OCI-LY3 (cell line): ENCODE measurements around the gene SNX10.

Experiments
- H2AFZ ChIP-seq: fragments of 200-600, 300-600 bp; shearing (Covaris generic); 2 replicates; pipeline ENCODE4 v1.6.0; 2014; ENCODE audit warnings: antibody characterized with exemption, low read depth, low read length
- H3K27ac ChIP-seq: fragments of 200-600, 300-600 bp; sonication (generic); 2 replicates; pipeline ENCODE4 v1.5.1; 2014; ENCODE audit warnings: mild to moderate bottlenecking, low read length, moderate library complexity, mixed read lengths
- H3K27me3 ChIP-seq: fragments of 200-600, 300-600 bp; sonication (generic); 2 replicates; pipeline ENCODE4 v1.6.1; 2014; ENCODE audit warnings: low read depth, low read length, mixed read lengths
- H3K36me3 ChIP-seq: fragments of 200-600, 300-600 bp; sonication (generic); replicated peaks from 2 replicates; pipeline ENCODE3; 2014; ENCODE audit warnings: low read depth, low read length, mixed read lengths
- H3K4me1 ChIP-seq: fragments of 300-600, 200-600 bp; sonication (generic); 2 replicates; pipeline ENCODE4 v1.6.1; 2014; ENCODE audit warnings: low read length, mixed read lengths
- H3K4me2 ChIP-seq: fragments of 200-600, 300-600 bp; sonication (generic); 2 replicates; pipeline ENCODE4 v1.6.1; 2014; ENCODE audit warnings: low read length, mixed read lengths
- H3K4me3 ChIP-seq: fragments of 300-600, 200-600 bp; sonication (generic); 2 replicates; pipeline ENCODE4 v1.5.1; 2014; ENCODE audit warnings: antibody characterized with exemption, mild to moderate bottlenecking, low read length, moderate library complexity
- H3K79me2 ChIP-seq: fragments of 300-600, 200-600 bp; shearing (Covaris generic); 2 replicates; pipeline ENCODE4 v1.6.1; 2014; ENCODE audit warnings: mild to moderate bottlenecking, low read length, mixed read lengths
- H3K9ac ChIP-seq: fragments of 300-600, 200-600 bp; shearing (Covaris generic); 2 replicates; pipeline ENCODE4 v1.6.0; 2014; ENCODE audit warnings: mild to moderate bottlenecking, low read length, moderate library complexity
- H3K9me3 ChIP-seq: fragments of 200-600, 300-600 bp; shearing (Covaris generic); 2 replicates; pipeline ENCODE4 v1.6.1; 2014; ENCODE audit warnings: low read length, mixed read lengths; ENCODE audit not compliant: insufficient read depth
- H4K20me1 ChIP-seq: fragments of 200-600, 300-600 bp; sonication (generic); 2 replicates; pipeline ENCODE4 v1.6.1; 2016; ENCODE audit warnings: low read length, mixed read lengths; ENCODE audit not compliant: insufficient read depth
- EZH2phosphoT487 ChIP-seq: fragments of 200-600 bp; shearing (Covaris generic); IDR thresholded peaks from 2 replicates; pipeline ENCODE4 v1.6.1; 2018; ENCODE audit warnings: antibody characterized with exemption, mixed run types, low read depth
- TF ChIP-seq, protein P1 (sequence below): fragments of 200-600, 300-600 bp; sonication (generic); IDR thresholded peaks from 2 replicates; pipeline ENCODE4 v1.5.1; 2014; ENCODE audit warnings: antibody characterized with exemption, low read length, low read depth

Gene SNX10

DNA sequence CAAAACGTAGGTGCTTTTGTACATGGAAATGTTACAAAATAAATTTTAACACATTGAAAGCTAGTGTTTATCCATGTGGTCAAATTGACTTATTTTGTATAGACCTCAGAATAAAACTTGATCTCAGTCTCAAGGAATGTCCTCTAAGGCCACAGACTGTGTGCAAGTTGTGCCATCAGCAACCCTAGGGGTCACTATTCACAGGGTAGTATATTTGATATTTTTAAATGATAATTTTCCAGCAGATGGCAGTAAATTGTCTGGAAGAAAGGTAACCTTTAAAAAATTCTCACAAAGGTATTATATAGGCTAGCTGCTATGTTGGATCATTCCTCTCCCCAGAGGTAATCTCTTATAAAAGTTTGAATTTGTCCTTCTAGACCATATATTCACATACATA lies 12.9 kb upstream of the SNX10 start:
- no peak overlapping the region for H2AFZ ChIP-seq
- no peaks in the 10 kb centered on the region for H3K79me2 ChIP-seq
- H3K9ac ChIP-seq = no peak overlapping the region
- no peaks in the 10 kb centered on the region for H3K27me3 ChIP-seq
- no peak overlapping the region for H3K4me3 ChIP-seq
- H3K4me1 ChIP-seq = peaks cover 19% of the 10 kb centered on the region
- no peak overlapping the region for H3K4me2 ChIP-seq
- H3K36me3 ChIP-seq = no peaks in the 10 kb centered on the region
- no peaks in the 10 kb centered on the region for H4K20me1 ChIP-seq
- no peak overlapping the region for H3K27ac ChIP-seq
- no peaks in the 10 kb centered on the region for H3K9me3 ChIP-seq
- no peak for TF ChIP-seq EZH2phosphoT487
- TF ChIP-seq, protein P1, sequence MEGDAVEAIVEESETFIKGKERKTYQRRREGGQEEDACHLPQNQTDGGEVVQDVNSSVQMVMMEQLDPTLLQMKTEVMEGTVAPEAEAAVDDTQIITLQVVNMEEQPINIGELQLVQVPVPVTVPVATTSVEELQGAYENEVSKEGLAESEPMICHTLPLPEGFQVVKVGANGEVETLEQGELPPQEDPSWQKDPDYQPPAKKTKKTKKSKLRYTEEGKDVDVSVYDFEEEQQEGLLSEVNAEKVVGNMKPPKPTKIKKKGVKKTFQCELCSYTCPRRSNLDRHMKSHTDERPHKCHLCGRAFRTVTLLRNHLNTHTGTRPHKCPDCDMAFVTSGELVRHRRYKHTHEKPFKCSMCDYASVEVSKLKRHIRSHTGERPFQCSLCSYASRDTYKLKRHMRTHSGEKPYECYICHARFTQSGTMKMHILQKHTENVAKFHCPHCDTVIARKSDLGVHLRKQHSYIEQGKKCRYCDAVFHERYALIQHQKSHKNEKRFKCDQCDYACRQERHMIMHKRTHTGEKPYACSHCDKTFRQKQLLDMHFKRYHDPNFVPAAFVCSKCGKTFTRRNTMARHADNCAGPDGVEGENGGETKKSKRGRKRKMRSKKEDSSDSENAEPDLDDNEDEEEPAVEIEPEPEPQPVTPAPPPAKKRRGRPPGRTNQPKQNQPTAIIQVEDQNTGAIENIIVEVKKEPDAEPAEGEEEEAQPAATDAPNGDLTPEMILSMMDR = peak; percentile 58

DNA sequence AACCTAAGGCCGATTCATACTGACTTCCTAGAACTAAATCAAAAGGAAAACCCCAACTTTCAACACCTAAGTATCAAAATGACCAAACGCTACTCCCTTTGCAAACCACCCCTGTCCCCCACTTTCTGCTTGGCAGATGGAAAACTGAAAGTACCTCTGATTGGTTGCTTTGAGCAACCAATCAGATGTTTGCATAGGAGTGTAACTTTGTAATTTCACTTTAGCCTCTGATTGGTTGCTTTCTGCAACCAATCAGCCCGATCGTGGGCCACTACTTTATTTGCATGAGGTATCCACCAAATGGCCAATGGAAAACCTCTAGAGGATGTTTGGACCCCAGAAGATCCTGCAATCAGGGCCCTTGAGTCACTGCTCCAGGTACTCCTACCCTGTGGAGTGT lies 12.3 kb upstream of the SNX10 start:
- Histone ChIP-seq H2AFZ (0 out of 2 replicates have a peak overlapping the region, but pooled peaks have one; percentile 39), H3K9ac (no peak overlapping the region), H3K27ac (no peak overlapping the region), H3K4me2 (peak overlapping the region; percentile 26), H3K27me3 (no peaks in the 10 kb centered on the region), H3K4me3 (0 out of 2 replicates have a peak overlapping the region, but pooled peaks have one; percentile 13), H3K79me2 (no peaks in the 10 kb centered on the region), H3K9me3 (no peaks in the 10 kb centered on the region), H3K36me3 (no peaks in the 10 kb centered on the region), H4K20me1 (no peaks in the 10 kb centered on the region), H3K4me1 (peaks cover 19% of the 10 kb centered on the region)
- TF ChIP-seq EZH2phosphoT487 = no peak
- TF ChIP-seq, protein P1 = no peak

DNA sequence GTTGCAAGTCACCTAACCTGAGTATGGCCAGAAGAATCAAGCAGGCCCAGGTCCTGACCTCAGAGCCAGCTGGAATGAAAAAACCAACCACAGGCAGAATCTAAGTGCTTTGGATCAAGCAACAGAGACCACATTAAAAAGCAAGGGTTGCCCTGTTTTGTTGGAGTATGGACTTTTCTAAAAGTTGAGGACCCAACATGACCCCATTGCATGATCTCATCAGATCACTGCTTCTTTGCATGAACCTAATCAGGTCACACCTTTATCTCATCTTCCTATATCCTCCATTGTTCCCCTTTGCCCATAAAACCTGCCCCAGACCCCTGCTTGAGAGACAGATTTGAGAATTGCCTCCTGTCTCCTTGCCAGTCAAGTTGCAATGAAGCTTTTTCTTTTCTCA lies 11.6 kb upstream of the SNX10 start:
- no peaks in the 10 kb centered on the region for H3K27me3 ChIP-seq
- H3K79me2 ChIP-seq = no peaks in the 10 kb centered on the region
- H3K4me2 ChIP-seq = no peak overlapping the region
- H2AFZ ChIP-seq = no peak overlapping the region
- H3K36me3 ChIP-seq = no peaks in the 10 kb centered on the region
- no peak overlapping the region for H3K4me3 ChIP-seq
- TF ChIP-seq, protein P1 = no peak
- no peak for TF ChIP-seq EZH2phosphoT487
- no peaks in the 10 kb centered on the region for H3K9me3 ChIP-seq
- no peak overlapping the region; the same call in 1 of the 2 replicates for H3K27ac ChIP-seq
- peaks cover 19% of the 10 kb centered on the region for H3K4me1 ChIP-seq
- H4K20me1 ChIP-seq = no peaks in the 10 kb centered on the region
- no peak overlapping the region for H3K9ac ChIP-seq

DNA sequence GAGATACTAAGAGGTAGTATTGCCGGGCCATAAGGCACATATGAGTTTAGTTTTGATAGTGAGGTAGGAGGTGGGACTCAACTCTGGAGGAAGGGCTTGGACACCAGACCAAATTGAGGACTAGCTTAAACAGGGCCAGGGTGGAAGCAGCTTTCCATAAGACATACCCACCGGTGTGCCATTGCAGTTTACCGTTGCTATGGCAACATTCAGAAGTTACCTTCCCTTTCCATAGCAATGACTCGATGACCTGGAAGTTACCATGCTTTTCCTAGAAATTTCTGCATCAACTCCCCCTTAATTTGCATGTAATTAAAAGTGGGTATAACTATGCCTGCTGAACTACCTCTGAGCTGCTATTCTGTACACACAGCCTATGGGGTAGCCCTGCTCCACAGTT lies 10.9 kb upstream of the SNX10 start:
- H3K9ac ChIP-seq = no peak overlapping the region
- no peaks in the 10 kb centered on the region for H3K9me3 ChIP-seq
- no peaks in the 10 kb centered on the region for H3K36me3 ChIP-seq
- H3K79me2 ChIP-seq = no peaks in the 10 kb centered on the region
- H4K20me1 ChIP-seq = no peaks in the 10 kb centered on the region
- H2AFZ ChIP-seq = no peak overlapping the region
- no peak overlapping the region for H3K27ac ChIP-seq
- H3K4me2 ChIP-seq = no peak overlapping the region
- no peaks in the 10 kb centered on the region for H3K27me3 ChIP-seq
- H3K4me1 ChIP-seq = peaks cover 19% of the 10 kb centered on the region
- H3K4me3 ChIP-seq = no peak overlapping the region
- TF ChIP-seq, protein P1 = no peak
- no peak for TF ChIP-seq EZH2phosphoT487
